ENCODE results near the gene EPM2AIP1. TPM values are rescaled to one million over a fixed set of nuclear protein-coding genes. Genes with fewer than 3 reads are reported as not detected.

The EPM2AIP1 gene
- total and polyA plus RNA-seq, 9 of the 15 experiments (the other 6 are each of a cell fraction or from before 2014, with no cell fraction given) = 6.7 to 44.8 (median 25.2) TPM

DNA sequence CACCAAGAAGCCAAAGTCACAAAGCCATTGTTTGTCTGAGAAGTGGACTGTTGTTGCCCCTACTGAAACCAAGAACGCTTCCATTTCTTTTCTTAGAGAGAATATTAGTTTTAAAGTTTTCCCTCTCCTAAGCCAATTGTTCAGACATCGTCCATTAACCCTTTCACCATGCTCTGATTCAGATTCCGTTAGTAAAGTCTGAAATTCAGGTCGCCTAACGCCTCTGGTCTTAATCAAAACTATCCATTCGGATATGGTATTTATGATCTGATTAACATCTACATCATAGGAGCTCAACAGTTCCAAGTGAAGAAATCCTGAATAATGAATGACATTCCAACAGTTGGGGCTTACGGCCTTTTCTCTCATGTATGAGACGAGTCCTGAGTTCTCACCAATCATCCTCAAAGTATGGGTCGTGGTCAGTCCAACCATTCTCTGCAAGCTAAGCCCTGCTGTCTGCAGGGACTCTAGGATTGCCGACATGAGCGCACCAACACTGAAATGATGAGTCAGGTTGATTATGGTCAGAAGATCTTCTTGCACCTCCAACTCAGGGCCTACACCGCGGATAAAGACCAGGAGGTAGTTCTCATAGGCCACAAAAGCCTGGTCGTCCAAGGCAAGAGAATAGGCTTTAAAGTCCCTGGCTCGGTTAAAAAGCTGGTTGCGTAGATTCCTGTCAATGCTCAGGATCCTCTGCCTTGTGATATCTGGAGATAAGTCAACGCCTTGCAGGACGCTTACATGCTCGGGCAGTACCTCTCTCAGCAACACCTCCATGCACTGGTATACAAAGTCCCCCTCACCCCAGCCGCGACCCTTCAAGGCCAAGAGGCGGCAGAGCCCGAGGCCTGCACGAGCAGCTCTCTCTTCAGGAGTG is 767 bp downstream of the EPM2AIP1 start (continued):
- TF ChIP-seq, protein P1, sequence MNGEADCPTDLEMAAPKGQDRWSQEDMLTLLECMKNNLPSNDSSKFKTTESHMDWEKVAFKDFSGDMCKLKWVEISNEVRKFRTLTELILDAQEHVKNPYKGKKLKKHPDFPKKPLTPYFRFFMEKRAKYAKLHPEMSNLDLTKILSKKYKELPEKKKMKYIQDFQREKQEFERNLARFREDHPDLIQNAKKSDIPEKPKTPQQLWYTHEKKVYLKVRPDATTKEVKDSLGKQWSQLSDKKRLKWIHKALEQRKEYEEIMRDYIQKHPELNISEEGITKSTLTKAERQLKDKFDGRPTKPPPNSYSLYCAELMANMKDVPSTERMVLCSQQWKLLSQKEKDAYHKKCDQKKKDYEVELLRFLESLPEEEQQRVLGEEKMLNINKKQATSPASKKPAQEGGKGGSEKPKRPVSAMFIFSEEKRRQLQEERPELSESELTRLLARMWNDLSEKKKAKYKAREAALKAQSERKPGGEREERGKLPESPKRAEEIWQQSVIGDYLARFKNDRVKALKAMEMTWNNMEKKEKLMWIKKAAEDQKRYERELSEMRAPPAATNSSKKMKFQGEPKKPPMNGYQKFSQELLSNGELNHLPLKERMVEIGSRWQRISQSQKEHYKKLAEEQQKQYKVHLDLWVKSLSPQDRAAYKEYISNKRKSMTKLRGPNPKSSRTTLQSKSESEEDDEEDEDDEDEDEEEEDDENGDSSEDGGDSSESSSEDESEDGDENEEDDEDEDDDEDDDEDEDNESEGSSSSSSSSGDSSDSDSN (IDR thresholded peaks at IDR 0.05; ENCODE audit: borderline replicate concordance in 1 of 2, low read depth in 2 of 2, low read length in 2 of 2) = no peak
- TF ChIP-seq, protein P2, sequence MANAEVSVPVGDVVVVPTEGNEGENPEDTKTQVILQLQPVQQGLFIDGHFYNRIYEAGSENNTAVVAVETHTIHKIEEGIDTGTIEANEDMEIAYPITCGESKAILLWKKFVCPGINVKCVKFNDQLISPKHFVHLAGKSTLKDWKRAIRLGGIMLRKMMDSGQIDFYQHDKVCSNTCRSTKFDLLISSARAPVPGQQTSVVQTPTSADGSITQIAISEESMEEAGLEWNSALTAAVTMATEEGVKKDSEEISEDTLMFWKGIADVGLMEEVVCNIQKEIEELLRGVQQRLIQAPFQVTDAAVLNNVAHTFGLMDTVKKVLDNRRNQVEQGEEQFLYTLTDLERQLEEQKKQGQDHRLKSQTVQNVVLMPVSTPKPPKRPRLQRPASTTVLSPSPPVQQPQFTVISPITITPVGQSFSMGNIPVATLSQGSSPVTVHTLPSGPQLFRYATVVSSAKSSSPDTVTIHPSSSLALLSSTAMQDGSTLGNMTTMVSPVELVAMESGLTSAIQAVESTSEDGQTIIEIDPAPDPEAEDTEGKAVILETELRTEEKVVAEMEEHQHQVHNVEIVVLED (CRISPR knock-in tag; IDR thresholded peaks at IDR 0.05) = no peak
- TF ChIP-seq MTF1 (CRISPR knock-in tag; IDR thresholded peaks at IDR 0.05; ENCODE audit: borderline replicate concordance) = no peak
- no peak for TF ChIP-seq NFXL1 (CRISPR knock-in tag; IDR thresholded peaks at IDR 0.05)
- no peak for TF ChIP-seq ZSCAN32 (CRISPR knock-in tag; IDR thresholded peaks at IDR 0.05)
- no peak for TF ChIP-seq ZNF696 (CRISPR knock-in tag; conservative IDR thresholded peaks at IDR 0.05)
- TF ChIP-seq XRCC3 (IDR thresholded peaks at IDR 0.05) = no peak
- TF ChIP-seq, protein P3, sequence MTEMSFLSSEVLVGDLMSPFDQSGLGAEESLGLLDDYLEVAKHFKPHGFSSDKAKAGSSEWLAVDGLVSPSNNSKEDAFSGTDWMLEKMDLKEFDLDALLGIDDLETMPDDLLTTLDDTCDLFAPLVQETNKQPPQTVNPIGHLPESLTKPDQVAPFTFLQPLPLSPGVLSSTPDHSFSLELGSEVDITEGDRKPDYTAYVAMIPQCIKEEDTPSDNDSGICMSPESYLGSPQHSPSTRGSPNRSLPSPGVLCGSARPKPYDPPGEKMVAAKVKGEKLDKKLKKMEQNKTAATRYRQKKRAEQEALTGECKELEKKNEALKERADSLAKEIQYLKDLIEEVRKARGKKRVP (CRISPR knock-in tag; IDR thresholded peaks at IDR 0.05) = no peak
- no peak for TF ChIP-seq ZNF165 (CRISPR knock-in tag; IDR thresholded peaks at IDR 0.05; ENCODE audit: borderline replicate concordance)
- TF ChIP-seq CCNT2 (IDR thresholded peaks at IDR 0.05; ENCODE audit: borderline replicate concordance, extremely low read depth, insufficient read length, low read depth, low read length) = no peak
- TF ChIP-seq CBX1 (IDR thresholded peaks at IDR 0.05; ENCODE audit: low read depth) = no peak
- TF ChIP-seq, protein P4, sequence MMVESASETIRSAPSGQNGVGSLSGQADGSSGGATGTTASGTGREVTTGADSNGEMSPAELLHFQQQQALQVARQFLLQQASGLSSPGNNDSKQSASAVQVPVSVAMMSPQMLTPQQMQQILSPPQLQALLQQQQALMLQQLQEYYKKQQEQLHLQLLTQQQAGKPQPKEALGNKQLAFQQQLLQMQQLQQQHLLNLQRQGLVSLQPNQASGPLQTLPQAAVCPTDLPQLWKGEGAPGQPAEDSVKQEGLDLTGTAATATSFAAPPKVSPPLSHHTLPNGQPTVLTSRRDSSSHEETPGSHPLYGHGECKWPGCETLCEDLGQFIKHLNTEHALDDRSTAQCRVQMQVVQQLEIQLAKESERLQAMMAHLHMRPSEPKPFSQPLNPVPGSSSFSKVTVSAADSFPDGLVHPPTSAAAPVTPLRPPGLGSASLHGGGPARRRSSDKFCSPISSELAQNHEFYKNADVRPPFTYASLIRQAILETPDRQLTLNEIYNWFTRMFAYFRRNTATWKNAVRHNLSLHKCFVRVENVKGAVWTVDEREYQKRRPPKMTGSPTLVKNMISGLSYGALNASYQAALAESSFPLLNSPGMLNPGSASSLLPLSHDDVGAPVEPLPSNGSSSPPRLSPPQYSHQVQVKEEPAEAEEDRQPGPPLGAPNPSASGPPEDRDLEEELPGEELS (CRISPR knock-in tag; IDR thresholded peaks at IDR 0.05; ENCODE audit: borderline replicate concordance) = no peak
- TF ChIP-seq ZNF140 (CRISPR knock-in tag; IDR thresholded peaks at IDR 0.05) = no peak
- TF ChIP-seq, protein P5, sequence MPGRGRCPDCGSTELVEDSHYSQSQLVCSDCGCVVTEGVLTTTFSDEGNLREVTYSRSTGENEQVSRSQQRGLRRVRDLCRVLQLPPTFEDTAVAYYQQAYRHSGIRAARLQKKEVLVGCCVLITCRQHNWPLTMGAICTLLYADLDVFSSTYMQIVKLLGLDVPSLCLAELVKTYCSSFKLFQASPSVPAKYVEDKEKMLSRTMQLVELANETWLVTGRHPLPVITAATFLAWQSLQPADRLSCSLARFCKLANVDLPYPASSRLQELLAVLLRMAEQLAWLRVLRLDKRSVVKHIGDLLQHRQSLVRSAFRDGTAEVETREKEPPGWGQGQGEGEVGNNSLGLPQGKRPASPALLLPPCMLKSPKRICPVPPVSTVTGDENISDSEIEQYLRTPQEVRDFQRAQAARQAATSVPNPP (IDR thresholded peaks at IDR 0.05; ENCODE audit: borderline replicate concordance, insufficient read depth, insufficient read length) = no peak
- TF ChIP-seq SMARCE1 (IDR thresholded peaks at IDR 0.05) = no peak; the same call in 1 of the 2 replicates
- no peak for TF ChIP-seq TCF3 (CRISPR knock-in tag; IDR thresholded peaks at IDR 0.05)
- no peak for TF ChIP-seq SMAD2 (IDR thresholded peaks at IDR 0.05; ENCODE audit: low read depth, low read length)
- TF ChIP-seq RBM17 (IDR thresholded peaks at IDR 0.05; ENCODE audit: borderline replicate concordance, low read depth, low read length) = no peak
